ENCODE results near the gene SH3BP4.

Gene SH3BP4

GRCh38 chr2:234939576-234939975 is 12.2 kb upstream of the SH3BP4 start:
- intact Hi-C loops (cut with DNase I), result no loop called here
- DNase-seq, result no peak

GRCh38 chr2:234939996-234940395 is 11.8 kb upstream of the SH3BP4 start:
- intact Hi-C loops (cut with DNase I), result no loop called here

GRCh38 chr2:234940527-234940926 is 11.3 kb upstream of the SH3BP4 start:
- intact Hi-C loops (cut with DNase I), result no loop called here
- DNase-seq, result no peak

More at GRCh38 chr2:234939996-234940395, 11.8 kb upstream of the SH3BP4 start:
- no peak for DNase-seq

- intact Hi-C loops (cut with DNase I), result no loop called here
- DNase-seq, result no peak
These were observed 6.4 kb upstream of the SH3BP4 start for GRCh38 chr2:234945339-234945873.

GRCh38 chr2:234947556-234947955 is 4.3 kb upstream of the SH3BP4 start:
- DNase-seq, result peak in 1 of 10 donors; percentile 30
- intact Hi-C loops (cut with DNase I), result no loop called here

GRCh38 chr2:234949762-234950434 is 1.9 kb upstream of the SH3BP4 start:
- intact Hi-C loops (cut with DNase I), result loop anchor here (5.0 kb wide), 2 partner anchors 38 to 102 kb away; no protein-coding TSS in a partner anchor
- DNase-seq, result no peak

GRCh38 chr2:234950435-234950729 is 1.4 kb upstream of the SH3BP4 start:
- DNase-seq, result no peak
- intact Hi-C loops (cut with DNase I), result loop anchor here (5.0 kb wide), 2 partner anchors 38 to 102 kb away; no protein-coding TSS in a partner anchor

GRCh38 chr2:234950730-234951663 is 820 bp upstream of the SH3BP4 start:
- DNase-seq, result no peak
- intact Hi-C loops (cut with DNase I), result loop anchor here (5.0 kb wide), 2 partner anchors 39 to 101 kb away; no protein-coding TSS in a partner anchor

GRCh38 chr2:234952270-234953115 is 676 bp downstream of the SH3BP4 start:
- intact Hi-C loops (cut with DNase I), result loop anchor here (5.0 kb wide), 2 partner anchors 40 to 100 kb away; no protein-coding TSS in a partner anchor
- peak in 4 of 10 donors; percentile 47 to 86 (median 66) for DNase-seq

GRCh38 chr2:234953116-234954031 is 1.6 kb downstream of the SH3BP4 start:
- peak in 1 of 10 donors; percentile 50 for DNase-seq
- intact Hi-C loops (cut with DNase I), result loop anchor here (5.0 kb wide), 2 partner anchors 41 to 99 kb away; no protein-coding TSS in a partner anchor

- intact Hi-C loops (cut with DNase I), result loop anchor here (5.0 kb wide), 2 partner anchors 42 to 98 kb away; no protein-coding TSS in a partner anchor
- DNase-seq, result peak in 1 of 10 donors; percentile 37
These were observed 2.8 kb downstream of the SH3BP4 start for GRCh38 chr2:234954551-234954992.

- intact Hi-C loops (cut with DNase I), result no loop called here
- DNase-seq, result peak in 1 of 10 donors; percentile 40
These were observed 3.3 kb downstream of the SH3BP4 start for GRCh38 chr2:234955091-234955591.

- intact Hi-C loops (cut with DNase I), result no loop called here
- DNase-seq, result no peak
These were observed 4.2 kb downstream of the SH3BP4 start for GRCh38 chr2:234955971-234956509.

GRCh38 chr2:234957834-234958135 is 6.0 kb downstream of the SH3BP4 start:
- DNase-seq, result peak in 1 of 10 donors; percentile 33
- intact Hi-C loops (cut with DNase I), result no loop called here

GRCh38 chr2:234958311-234958710 is 6.5 kb downstream of the SH3BP4 start:
- intact Hi-C loops (cut with DNase I), result no loop called here
- peak in 2 of 10 donors; percentile 16 to 37 for DNase-seq

- peak in 2 of 10 donors; percentile 20 to 61 for DNase-seq
- intact Hi-C loops (cut with DNase I), result no loop called here
These were observed 7.1 kb downstream of the SH3BP4 start for GRCh38 chr2:234958746-234959395.

GRCh38 chr2:234960175-234961088 is 8.6 kb downstream of the SH3BP4 start:
- intact Hi-C loops (cut with DNase I), result loop anchor here (2.0 kb wide), 1 partner anchor 80 kb away; no protein-coding TSS in a partner anchor
- peak in 1 of 10 donors; percentile 33 for DNase-seq
